GM21381 (cell line): Measurements from ENCODE around the gene SLC16A10.
"Not testable (repeated sequence)": the region's sequence is repeated elsewhere in the genome, so short reads cannot be mapped to it uniquely, and the experiment has no call there.

Experiments
- ATAC-seq: cut with Tn5 transposase; IDR thresholded peaks from one replicate; pipeline ENCODE4 v1.9.1; 2021; ENCODE audit warnings: mild to moderate bottlenecking, moderate library complexity; ENCODE audit not compliant: unreplicated experiment

Gene SLC16A10

GRCh38 chr6:111131018-111131417 lies 43.7 kb downstream of the SLC16A10 start:
- ATAC-seq, result not testable (repeated sequence)

DNA sequence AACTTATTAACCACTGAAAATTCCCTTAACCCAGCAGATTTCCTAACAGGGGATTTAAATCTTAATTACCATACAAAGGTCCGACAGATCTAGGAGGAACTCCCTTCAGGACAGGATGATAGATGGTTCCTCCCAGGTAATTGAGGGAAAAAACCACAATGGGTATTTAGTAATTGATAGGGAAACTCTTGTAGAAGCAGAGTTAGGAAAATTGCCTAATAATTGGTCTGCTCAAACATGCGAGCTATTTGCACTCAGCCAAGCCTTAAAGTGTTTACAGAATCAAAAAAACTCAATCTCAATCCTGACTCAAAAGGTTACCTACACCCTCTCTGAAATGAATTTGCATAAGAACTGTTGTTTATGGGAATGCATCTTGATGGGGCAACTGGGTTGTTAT lies 45.4 kb downstream of the SLC16A10 start:
- not testable (repeated sequence) for ATAC-seq

DNA sequence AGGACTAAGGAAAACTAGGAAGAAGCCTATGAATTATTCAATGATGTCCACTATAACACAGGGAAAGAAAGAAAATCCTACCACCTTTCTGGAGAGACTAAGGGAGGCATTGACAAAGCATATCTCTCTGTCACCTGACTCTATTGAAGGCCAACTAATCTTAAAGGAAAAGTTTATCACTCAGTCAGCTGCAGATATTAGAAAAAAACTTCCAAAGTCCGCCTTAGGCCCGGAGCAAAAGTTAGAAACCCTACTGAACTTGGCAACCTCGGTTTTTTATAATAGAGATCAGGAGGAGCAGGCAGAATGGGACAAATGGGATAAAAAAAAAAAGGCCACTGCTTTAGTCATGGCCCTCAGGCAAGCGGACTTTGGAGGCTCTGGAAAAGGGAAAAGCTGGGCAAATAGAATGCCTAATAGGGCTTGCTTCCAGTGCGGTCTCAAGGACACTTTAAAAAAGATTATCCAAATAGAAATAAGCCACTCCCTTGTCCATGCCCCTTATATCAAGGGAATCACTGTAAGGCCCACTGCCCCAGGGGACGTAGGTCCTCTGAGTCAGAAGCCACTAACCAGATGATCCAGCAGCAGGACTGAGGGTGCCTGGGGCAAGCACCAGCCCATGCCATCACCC lies 47.0 kb downstream of the SLC16A10 start:
- ATAC-seq, result not testable (repeated sequence)

DNA sequence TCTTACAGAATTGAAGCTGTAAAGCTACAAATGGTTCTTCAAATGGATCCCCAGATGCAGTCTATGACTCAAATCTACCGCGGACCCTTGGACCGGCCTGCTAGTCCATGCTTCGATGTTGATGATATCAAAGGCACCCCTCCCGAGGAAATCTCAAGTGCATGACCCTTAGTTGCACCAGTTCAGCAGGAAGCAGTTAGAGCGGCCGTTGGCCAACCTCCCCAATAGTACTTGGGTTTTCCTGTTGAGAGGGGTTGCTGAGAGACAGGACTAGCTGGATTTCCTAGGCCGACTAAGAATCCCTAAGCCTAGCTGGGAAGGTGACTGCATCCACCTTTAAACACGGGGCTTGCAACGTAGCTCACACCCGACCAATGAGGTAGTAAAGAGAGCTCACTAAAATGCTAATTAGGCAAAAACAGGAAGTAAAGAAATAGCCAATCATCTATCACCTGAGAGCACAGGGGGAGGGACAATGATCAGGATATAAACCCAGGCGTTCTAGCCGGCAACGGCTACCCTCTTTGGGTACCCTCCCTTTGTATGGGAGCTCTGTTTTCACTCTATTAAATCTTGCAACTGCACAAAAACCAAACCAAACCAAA lies 50.3 kb downstream of the SLC16A10 start:
- not testable (repeated sequence) for ATAC-seq

GRCh38 chr6:111147440-111147839 lies 60.1 kb downstream of the SLC16A10 start:
- no peak for ATAC-seq

- ATAC-seq, result no peak
Observed at GRCh38 chr6:111148110-111148509, 60.8 kb downstream of the SLC16A10 start.

DNA sequence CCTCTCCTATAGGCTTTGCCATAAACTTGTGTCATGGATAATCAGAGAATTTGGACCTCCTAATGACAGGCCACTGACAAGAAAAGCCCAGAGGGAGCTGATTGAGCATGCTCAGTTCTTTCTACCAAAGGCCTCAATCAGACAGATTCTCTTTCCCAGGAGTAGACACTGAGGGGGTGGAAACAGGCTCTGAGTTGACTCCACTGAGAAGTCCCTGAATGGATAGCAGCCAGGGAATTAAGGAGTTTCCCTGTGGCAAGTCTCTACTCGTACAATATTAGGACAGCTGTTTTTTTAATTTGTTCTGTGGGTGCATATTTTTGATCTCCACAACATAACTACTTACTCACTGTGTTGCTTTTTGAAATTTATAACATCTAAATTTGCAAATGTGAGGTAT lies 63.3 kb downstream of the SLC16A10 start:
- no peak for ATAC-seq

DNA sequence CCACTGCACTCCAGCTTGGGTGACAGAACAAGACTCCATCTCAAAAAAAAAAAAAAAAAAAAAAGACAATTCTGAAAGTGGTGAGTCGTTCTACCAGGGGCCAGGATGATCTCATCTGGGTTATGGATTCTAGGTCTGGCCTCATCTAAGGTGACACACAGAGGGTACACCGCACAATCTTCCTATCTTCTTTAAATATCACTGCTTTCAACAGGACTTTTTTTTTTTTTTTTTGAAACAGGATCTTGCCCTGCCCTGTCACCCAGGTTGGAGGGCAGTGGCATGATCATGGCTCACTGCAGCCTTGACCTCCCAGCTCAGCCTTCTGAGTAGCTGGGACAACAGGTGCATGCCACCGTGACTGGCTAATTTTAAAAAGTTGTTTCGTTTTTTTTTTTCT lies 67.7 kb downstream of the SLC16A10 start:
- ATAC-seq, result no peak

DNA sequence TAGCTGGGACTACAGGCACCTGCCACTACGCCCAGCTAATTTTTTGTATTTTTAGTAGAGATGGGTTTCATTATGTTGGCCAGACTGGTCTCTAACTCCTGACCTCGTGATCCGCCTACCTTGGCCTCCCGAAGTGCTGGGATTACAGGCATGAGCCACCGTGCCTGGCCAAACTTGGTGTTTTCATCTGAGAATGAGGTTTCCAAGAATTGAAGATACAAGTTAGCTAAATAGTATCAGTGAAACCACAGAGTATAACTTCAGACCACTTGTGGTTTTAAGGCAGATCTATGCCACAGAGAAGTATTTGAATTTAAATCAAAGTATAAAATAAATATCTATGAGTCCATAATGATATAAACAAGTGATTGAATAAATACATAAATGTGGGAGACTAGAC lies 70.1 kb downstream of the SLC16A10 start:
- ATAC-seq, result no peak

DNA sequence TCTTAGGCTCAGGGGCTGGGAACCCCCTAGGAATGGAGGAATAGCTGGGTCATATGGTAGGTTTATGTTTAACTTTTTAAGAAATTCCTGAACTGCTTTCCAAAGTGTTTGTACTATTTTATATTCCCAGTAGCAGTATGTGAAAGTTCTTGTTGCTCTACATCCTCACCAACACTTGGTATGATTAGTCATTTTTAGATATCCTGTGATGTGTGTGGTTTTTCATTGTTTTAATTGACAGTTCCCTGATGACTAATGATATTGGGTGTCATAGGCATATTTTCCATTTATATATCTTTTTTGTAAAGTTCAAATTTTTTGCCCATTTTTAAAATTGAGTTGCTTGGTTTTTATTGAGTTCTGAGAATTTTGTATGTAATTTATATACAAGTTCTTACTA lies 72.3 kb downstream of the SLC16A10 start:
- no peak for ATAC-seq

GRCh38 chr6:111161650-111162049 lies 74.3 kb downstream of the SLC16A10 start:
- no peak for ATAC-seq

- ATAC-seq, result no peak
Observed at GRCh38 chr6:111162504-111162903, 75.2 kb downstream of the SLC16A10 start.

DNA sequence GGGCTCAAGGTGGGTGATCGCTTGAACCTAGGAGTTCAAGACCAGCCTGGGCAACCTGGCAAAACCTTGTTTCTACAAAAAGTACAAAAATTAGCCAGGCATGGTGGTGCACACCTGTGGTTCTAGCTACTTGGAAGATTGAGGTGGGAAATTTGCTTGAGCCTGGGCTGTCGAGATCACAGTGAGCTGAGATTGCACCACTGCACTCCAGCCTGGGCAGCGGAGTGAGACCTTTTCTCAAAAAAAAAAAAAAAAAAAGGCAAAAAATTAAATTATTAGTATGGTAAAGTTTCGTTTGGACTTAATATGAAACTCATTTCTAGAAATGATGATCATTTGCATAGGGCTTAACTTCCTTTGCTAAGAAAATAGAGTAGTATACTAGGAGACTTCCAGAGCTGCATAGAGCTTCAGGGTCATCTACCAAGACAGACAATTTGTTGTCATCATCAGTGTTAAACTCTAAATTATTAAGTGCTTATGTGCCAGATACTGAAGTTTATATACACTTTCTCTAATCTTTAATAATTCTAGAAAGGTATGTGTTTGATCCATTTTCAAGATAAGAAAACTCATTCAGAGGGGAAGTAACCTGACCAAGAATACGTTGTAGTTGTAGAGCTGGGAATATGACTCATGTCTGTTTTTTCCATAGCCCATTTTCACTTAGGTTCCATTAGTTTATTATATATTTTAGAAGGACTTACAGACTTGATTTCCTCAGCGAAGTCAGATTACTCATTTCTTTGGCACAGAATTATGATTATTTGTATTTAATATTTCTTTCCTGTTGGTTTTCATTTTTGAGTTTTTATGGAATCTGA lies 84.5 kb downstream of the SLC16A10 start:
- ATAC-seq, result no peak

DNA sequence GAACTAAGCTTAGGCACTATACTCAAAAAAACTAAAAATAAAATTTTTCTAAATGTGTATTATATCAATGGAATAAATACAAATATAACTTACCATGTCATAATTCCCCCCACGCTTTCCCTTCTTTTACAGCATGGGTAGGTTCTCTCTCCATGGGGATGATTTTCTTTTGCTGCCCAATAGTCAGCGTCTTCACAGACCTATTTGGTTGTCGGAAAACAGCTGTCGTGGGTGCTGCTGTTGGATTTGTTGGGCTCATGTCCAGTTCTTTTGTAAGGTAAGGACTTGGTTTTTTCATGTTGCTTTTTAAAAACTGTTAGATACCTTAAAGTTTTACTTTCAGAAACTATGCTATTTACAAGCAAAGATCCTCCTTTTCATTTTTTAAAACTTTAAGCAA lies 85.3 kb downstream of the SLC16A10 start:
- no peak for ATAC-seq

- ATAC-seq, result no peak
Observed at GRCh38 chr6:111173341-111173740, 86.0 kb downstream of the SLC16A10 start.

DNA sequence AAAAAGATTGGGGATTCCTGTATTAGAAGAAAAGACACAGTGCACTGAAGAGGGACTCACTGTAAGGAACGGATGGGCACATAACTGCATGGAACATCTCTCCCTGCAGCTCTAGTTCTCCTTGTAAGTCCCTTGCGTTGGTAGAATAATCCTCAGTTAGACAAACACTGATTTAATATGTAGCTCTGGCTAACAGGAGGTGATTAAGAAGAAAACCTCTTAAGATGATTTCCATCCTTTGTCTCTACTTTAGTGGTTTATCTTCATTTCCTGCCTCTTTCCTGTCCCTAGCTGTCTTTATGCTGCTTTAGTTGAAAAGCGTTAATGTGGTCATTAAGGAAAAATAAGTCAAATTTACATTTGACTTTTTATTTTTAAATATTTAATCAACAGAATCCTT lies 86.6 kb downstream of the SLC16A10 start:
- ATAC-seq, result no peak

DNA sequence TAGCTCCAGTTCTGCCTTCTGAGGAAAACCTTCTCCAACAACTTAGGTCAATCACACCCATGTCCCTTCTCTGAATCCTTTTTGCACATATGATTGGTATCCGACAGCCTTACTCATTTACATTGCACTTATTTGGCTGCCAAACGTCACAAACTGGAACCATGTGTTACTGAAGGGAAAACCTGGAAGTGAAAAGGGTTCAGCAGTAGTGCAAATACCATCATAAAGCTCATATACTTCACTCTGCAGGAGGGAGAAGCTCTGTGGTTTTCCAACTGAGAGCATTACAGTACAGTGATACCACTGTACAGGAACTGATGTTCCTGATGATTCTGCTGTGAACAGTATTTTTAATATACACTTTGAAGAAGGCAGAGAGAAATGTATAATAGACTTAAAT lies 87.8 kb downstream of the SLC16A10 start:
- no peak for ATAC-seq

GRCh38 chr6:111176038-111176759 lies 88.9 kb downstream of the SLC16A10 start:
- no peak for ATAC-seq

- no peak for ATAC-seq
Observed at GRCh38 chr6:111176760-111177099, 89.4 kb downstream of the SLC16A10 start.

GRCh38 chr6:111177131-111177530 lies 89.8 kb downstream of the SLC16A10 start:
- no peak for ATAC-seq

DNA sequence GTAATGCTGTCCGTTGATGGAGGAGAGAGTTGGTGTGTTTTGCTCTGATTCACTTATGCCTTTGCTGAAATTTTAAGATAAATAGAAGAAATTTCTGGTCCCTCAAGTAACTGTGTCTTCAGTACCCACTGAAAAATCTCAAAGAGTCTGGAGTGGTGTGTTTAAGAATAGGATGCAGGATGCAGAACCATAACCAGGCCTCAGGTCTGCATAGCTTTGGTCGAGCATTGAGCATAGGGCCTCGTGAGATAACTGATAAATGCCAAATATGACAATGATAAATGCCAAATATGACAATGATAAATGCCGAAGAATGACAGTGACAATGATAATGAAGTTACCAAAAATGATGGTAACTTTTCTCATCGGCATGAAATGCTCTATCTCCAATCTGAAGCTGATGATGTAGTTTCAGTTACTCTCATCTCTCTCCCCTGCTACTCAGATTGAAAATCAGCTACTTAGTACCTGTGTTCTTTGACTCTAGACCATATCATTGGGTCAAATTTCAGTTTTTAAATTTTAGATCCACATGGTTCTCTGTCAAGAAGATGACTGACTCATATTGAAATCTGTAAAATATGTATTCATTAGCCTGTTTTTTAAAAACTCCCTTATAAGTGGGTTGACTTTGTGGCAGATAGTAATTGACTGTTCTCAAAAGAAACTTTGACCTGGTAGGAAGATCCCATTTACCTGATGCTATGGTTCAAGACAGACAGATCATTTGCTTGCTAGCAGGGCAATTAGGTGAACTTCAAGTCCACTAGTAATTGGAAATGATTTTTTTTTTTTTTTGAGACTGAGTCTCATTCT lies 96.6 kb downstream of the SLC16A10 start:
- no peak for ATAC-seq
